Fibroblast of skin of right quadriceps (primary cell): Measurements from ENCODE around the gene MTUS2.

ENCODE experiments used
- DNase-seq: peaks from one replicate; pipeline ENCODE4 v3.0.0-alpha.2; 2013

Gene MTUS2

GRCh38 chr13:29513002-29513980, 693.2 kb downstream of the MTUS2 start:
- DNase-seq, result peak; percentile 23

GRCh38 chr13:29513981-29514719, 694.0 kb downstream of the MTUS2 start:
- no peak for DNase-seq

- no peak for DNase-seq
Measured at GRCh38 chr13:29514720-29515310, 694.7 kb downstream of the MTUS2 start.

- DNase-seq, result no peak
Measured at GRCh38 chr13:29515372-29515771, 695.2 kb downstream of the MTUS2 start.

- no peak for DNase-seq
Measured at GRCh38 chr13:29516012-29516411, 695.9 kb downstream of the MTUS2 start.

- no peak for DNase-seq
Measured at GRCh38 chr13:29516880-29517279, 696.7 kb downstream of the MTUS2 start.

GRCh38 chr13:29519921-29520320, 699.8 kb downstream of the MTUS2 start:
- DNase-seq, result no peak

GRCh38 chr13:29520671-29521070, 700.5 kb downstream of the MTUS2 start:
- DNase-seq, result peak; percentile 93

GRCh38 chr13:29521336-29521735, 701.2 kb downstream of the MTUS2 start:
- no peak for DNase-seq

- DNase-seq, result peak; percentile 99
Measured at GRCh38 chr13:29522044-29522685, 702.0 kb downstream of the MTUS2 start.

- peak; percentile 66 for DNase-seq
Measured at GRCh38 chr13:29523199-29523961, 703.2 kb downstream of the MTUS2 start.

GRCh38 chr13:29524176-29524575, 704.0 kb downstream of the MTUS2 start:
- DNase-seq, result no peak

GRCh38 chr13:29524641-29525040, 704.5 kb downstream of the MTUS2 start:
- no peak for DNase-seq

GRCh38 chr13:29525757-29526156, 705.6 kb downstream of the MTUS2 start:
- no peak for DNase-seq

GRCh38 chr13:29526741-29527140, 706.6 kb downstream of the MTUS2 start:
- DNase-seq, result no peak

GRCh38 chr13:29527511-29527910, 707.4 kb downstream of the MTUS2 start:
- no peak for DNase-seq

GRCh38 chr13:29527916-29528315, 707.8 kb downstream of the MTUS2 start:
- DNase-seq, result no peak

GRCh38 chr13:29529754-29530153, 709.6 kb downstream of the MTUS2 start:
- DNase-seq, result no peak

- no peak for DNase-seq
Measured at GRCh38 chr13:29530901-29531300, 710.8 kb downstream of the MTUS2 start.

- peak; percentile 21 for DNase-seq
Measured at GRCh38 chr13:29532116-29532515, 712.0 kb downstream of the MTUS2 start.

- no peak for DNase-seq
Measured at GRCh38 chr13:29532821-29533220, 712.7 kb downstream of the MTUS2 start.

GRCh38 chr13:29534083-29534482, 713.9 kb downstream of the MTUS2 start:
- DNase-seq, result no peak
